HepG2 (cell line): Measurements from ENCODE around the gene TUBA4A. TPM values are rescaled to one million over a fixed set of nuclear protein-coding genes. Genes with fewer than 3 reads are reported as not detected.

Experiments
- CREB1 ChIP-seq, 2 experiments: fragments of 450-650 bp in 1 of 2; IDR thresholded peaks; 2 replicates each; pipeline ENCODE4 v1.6.1; 2016 to 2017; ENCODE audit warnings: control low read depth in 1 of 2, mild to moderate bottlenecking in 1 of 2, missing compliant biosample characterization in 1 of 2, missing genetic modification characterization in 1 of 2
- FOXC1 ChIP-seq: sonication (generic); formaldehyde crosslinking; IDR thresholded peaks from 2 replicates; pipeline ENCODE4 v1.8.0; 2022; ENCODE audit warnings: mild to moderate bottlenecking, missing genetic modification reagents, borderline replicate concordance
- GPN1 ChIP-seq: sonication (generic); formaldehyde crosslinking; IDR thresholded peaks from 2 replicates; pipeline ENCODE4 v1.5.1; 2020; ENCODE audit warnings: missing genetic modification reagents, borderline replicate concordance
- HMGXB4 ChIP-seq, 2 experiments: sonication (generic) in 1 of 2; formaldehyde crosslinking in 1 of 2; IDR thresholded peaks; 2 replicates each; pipeline versions ENCODE4 v1.4.0 to v1.6.1; 2018 to 2020; ENCODE audit warnings: missing genetic modification reagents in 2 of 2, borderline replicate concordance in 1 of 2, low read depth in 1 of 2, mild to moderate bottlenecking in 1 of 2, missing biosample characterization in 1 of 2
- MAFK ChIP-seq, 2 experiments: IDR thresholded peaks in 1 of 2; conservative IDR thresholded peaks in 1 of 2; 2 replicates each; pipeline ENCODE4 v1.6.1; 2011; ENCODE audit warnings: improper control_type of control experiment in 2 of 2, low read length in 2 of 2
- MED8 ChIP-seq: sonication (generic); formaldehyde crosslinking; IDR thresholded peaks from 2 replicates; pipeline ENCODE4 v1.8.1; 2023; ENCODE audit warnings: mild to moderate bottlenecking, missing genetic modification reagents; ENCODE audit not compliant: insufficient replicate concordance
- NFIC ChIP-seq: IDR thresholded peaks from 2 replicates; pipeline ENCODE4 v1.6.1; 2012; ENCODE audit warnings: mild to moderate bottlenecking, low read length, inconsistent platforms
- NR2F2 ChIP-seq: IDR thresholded peaks from 2 replicates; pipeline ENCODE4 v1.6.1; 2012; ENCODE audit warnings: low read depth, inconsistent platforms, borderline replicate concordance
- POLR2G ChIP-seq: fragments of 200-400 bp; formaldehyde crosslinking; IDR thresholded peaks from 2 replicates; pipeline ENCODE4 v1.6.1; 2018; ENCODE audit warnings: mild to moderate bottlenecking, low read depth, low read length, moderate library complexity
- RNF219 ChIP-seq: sonication (generic); formaldehyde crosslinking; IDR thresholded peaks from 2 replicates; pipeline ENCODE4 v1.5.0; 2020; ENCODE audit warnings: mild to moderate bottlenecking, missing genetic modification reagents
- SUZ12 ChIP-seq: fragments of 150-350 bp; IDR thresholded peaks from 2 replicates; pipeline ENCODE4 v1.6.1; 2014; ENCODE audit warnings: low read depth, low read length
- ZFAT ChIP-seq: sonication (generic); formaldehyde crosslinking; conservative IDR thresholded peaks from 2 replicates; pipeline ENCODE4 v1.8.1; 2023; ENCODE audit warnings: missing genetic modification reagents, inconsistent platforms
- ZFP37 ChIP-seq: sonication (generic); formaldehyde crosslinking; IDR thresholded peaks from 2 replicates; pipeline ENCODE4 v1.4.0; 2020; ENCODE audit warnings: missing genetic modification reagents, borderline replicate concordance
- ZFX ChIP-seq: sonication (generic); formaldehyde crosslinking; IDR thresholded peaks from 2 replicates; pipeline ENCODE4 v1.4.0; 2020; ENCODE audit warnings: mild to moderate bottlenecking, low read depth, missing genetic modification reagents, moderate library complexity
- ZNF207 ChIP-seq: fragments of 450-650 bp; IDR thresholded peaks from 2 replicates; pipeline ENCODE4 v1.6.1; 2016; ENCODE audit warnings: antibody characterized with exemption, borderline replicate concordance
- ZNF280D ChIP-seq: sonication (generic); formaldehyde crosslinking; IDR thresholded peaks from 2 replicates; pipeline ENCODE4 v1.5.1; 2020; ENCODE audit warnings: mild to moderate bottlenecking, missing genetic modification reagents
- ZNF546 ChIP-seq: sonication (generic); formaldehyde crosslinking; conservative IDR thresholded peaks from 2 replicates; pipeline ENCODE4 v1.8.1; 2023; ENCODE audit warnings: mild to moderate bottlenecking, missing genetic modification reagents
- ZNF547 ChIP-seq: sonication (generic); formaldehyde crosslinking; IDR thresholded peaks from 2 replicates; pipeline ENCODE4 v1.5.1; 2020; ENCODE audit warnings: mild to moderate bottlenecking, missing genetic modification reagents
- ZNF580 ChIP-seq: IDR thresholded peaks from 2 replicates; pipeline ENCODE4 v1.6.1; 2016; ENCODE audit warnings: low read depth, borderline replicate concordance
- ZNF768 ChIP-seq: sonication (generic); formaldehyde crosslinking; IDR thresholded peaks from 2 replicates; pipeline ENCODE4 v1.4.0; 2020; ENCODE audit warnings: missing genetic modification reagents
- ZNF878 ChIP-seq: sonication (generic); formaldehyde crosslinking; IDR thresholded peaks from 2 replicates; pipeline ENCODE4 v1.8.1; 2023; ENCODE audit warnings: mild to moderate bottlenecking, missing genetic modification reagents, moderate library complexity
- polyA plus RNA-seq, 8 experiments: library from polyadenylated mRNA; depleted of rRNA in 3 of 8; stranded (reverse) in 7 of 8; unstranded in 1 of 8; fragments of >200 nt; fragmentation: Illumina TruSeq in 4 of 8; extraction: Trizol in 4 of 8; gene quantifications; 2 replicates each; pipeline versions ENCODE4 v1.2.1 to v1.2.3, GENCODE V29; 2011 to 2016; ENCODE audit warnings: low read depth in 4 of 8, missing spikeins in 1 of 8, mixed read lengths in 1 of 8; ENCODE audit not compliant: insufficient read depth in 1 of 8
- total RNA-seq, 5 experiments: library from RNA; depleted of rRNA; stranded (reverse); fragments of >200 nt; fragmentation: Illumina TruSeq; extraction: Trizol; gene quantifications; 2 replicates each; pipeline ENCODE4 v1.2.3, GENCODE V29; 2016; ENCODE audit warnings: low read depth in 1 of 5

The TUBA4A gene
- total and polyA plus RNA-seq, 2 of the 13 experiments (the other 11 are each of a cell fraction or from before 2014, with no cell fraction given), result 1.3 to 12.7 TPM

- TF ChIP-seq POLR2G (peak; percentile 77), GPN1 (no peak), HMGXB4 (CRISPR knock-in tag; IDR thresholded peaks at IDR 0.05; ENCODE audit: borderline replicate concordance in 1 of 2, low read depth in 1 of 2) (peak in 1 of 2 experiments; percentile 46; a peak in 2 of 4 replicates), ZNF207 (no peak), ZNF546 (CRISPR knock-in tag) (no peak), ZFX (peak; percentile 60; the same call in 1 of the 2 replicates), SUZ12 (no peak), NR2F2 (no peak), MED8 (CRISPR knock-in tag) (no peak), ZFP37 (CRISPR knock-in tag) (0 out of 2 replicates have a peak, but pooled peaks have one; percentile 4), ZNF580 (CRISPR knock-in tag) (no peak), MAFK (conservative IDR thresholded peaks at IDR 0.05 in 1 of 2, IDR thresholded peaks at IDR 0.05 in 1 of 2; ENCODE audit: low read length in 2 of 2) (no peak), RNF219 (no peak), CREB1 (IDR thresholded peaks at IDR 0.05) (no peak), CREB1 (CRISPR knock-in tag; IDR thresholded peaks at IDR 0.05) (no peak), ZNF768 (CRISPR knock-in tag) (no peak; the same call in 1 of the 2 replicates), ZNF280D (CRISPR knock-in tag) (0 out of 2 replicates have a peak, but pooled peaks have one; percentile 46), ZNF547 (CRISPR knock-in tag) (peak; percentile 72; the same call in 1 of the 2 replicates), NFIC (no peak), FOXC1 (CRISPR knock-in tag) (peak; percentile 71), ZNF878 (no peak), ZFAT (CRISPR knock-in tag) (no peak)
These were observed at the start of gene TUBA4A (continued) for GRCh38 chr2:219253753-219254589.
